Measurements from ENCODE around the gene MAPKAPK2. TPM values are rescaled to one million over a fixed set of nuclear protein-coding genes. Genes with fewer than 3 reads are reported as not detected.
A peak's percentile ranks its signal among the peaks of the same experiment; 100 is the strongest.

MAPKAPK2 gene
- total RNA-seq, 2 experiments from 2014 or later = 157 to 166 TPM

DNA sequence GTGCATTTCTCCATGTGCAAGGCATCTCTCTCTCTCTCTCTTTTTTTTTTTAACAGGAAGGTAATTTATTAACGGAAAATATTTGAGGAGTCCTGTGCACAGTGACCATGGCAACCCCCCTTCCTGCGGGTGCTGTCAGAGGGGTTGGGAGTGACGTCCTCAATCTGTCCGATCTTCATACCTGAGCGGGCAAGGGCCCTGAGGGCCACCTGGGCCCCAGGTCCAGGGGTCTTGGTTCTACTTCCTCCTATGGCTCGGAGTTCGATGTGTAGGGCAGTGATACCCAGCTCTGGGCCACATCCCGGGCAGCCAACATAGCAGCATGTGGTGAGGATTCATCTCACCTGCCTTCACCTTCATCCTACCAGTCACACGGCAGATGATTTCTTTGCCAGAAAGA is 11.0 kb downstream of the MAPKAPK2 start:
- POLR2A ChIA-PET = no interaction called here
- ATAC-seq (ENCODE audit: poor library complexity) (no peak), DNase-seq (no peak)
- Histone ChIP-seq H3K27ac (ENCODE audit: low read depth in 1 of 2, low read length in 2 of 2) (no peak overlapping the region), H3K27me3 (ENCODE audit: control insufficient read depth in 1 of 2, insufficient read depth in 2 of 2, low read length in 2 of 2) (no peaks in the 10 kb centered on the region), H3K36me3 (ENCODE audit: insufficient read depth, low read length) (peaks cover 32% of the 10 kb centered on the region), H3K4me1 (ENCODE audit: insufficient read depth, low read length) (peaks cover 59% of the 10 kb centered on the region), H3K9me3 (ENCODE audit: control insufficient read depth in 1 of 2, insufficient read depth in 1 of 2, low read length in 2 of 2) (no peaks in the 10 kb centered on the region), H3K4me3 (ENCODE audit: low read length) (no peak overlapping the region)
- TF ChIP-seq, protein P1, sequence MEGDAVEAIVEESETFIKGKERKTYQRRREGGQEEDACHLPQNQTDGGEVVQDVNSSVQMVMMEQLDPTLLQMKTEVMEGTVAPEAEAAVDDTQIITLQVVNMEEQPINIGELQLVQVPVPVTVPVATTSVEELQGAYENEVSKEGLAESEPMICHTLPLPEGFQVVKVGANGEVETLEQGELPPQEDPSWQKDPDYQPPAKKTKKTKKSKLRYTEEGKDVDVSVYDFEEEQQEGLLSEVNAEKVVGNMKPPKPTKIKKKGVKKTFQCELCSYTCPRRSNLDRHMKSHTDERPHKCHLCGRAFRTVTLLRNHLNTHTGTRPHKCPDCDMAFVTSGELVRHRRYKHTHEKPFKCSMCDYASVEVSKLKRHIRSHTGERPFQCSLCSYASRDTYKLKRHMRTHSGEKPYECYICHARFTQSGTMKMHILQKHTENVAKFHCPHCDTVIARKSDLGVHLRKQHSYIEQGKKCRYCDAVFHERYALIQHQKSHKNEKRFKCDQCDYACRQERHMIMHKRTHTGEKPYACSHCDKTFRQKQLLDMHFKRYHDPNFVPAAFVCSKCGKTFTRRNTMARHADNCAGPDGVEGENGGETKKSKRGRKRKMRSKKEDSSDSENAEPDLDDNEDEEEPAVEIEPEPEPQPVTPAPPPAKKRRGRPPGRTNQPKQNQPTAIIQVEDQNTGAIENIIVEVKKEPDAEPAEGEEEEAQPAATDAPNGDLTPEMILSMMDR (IDR thresholded peaks at IDR 0.05) = no peak
- no peak overlapping the region for H3K27ac Mint-ChIP-seq
- no peak overlapping the region for H3K4me3 Mint-ChIP-seq
- CTCF ChIA-PET = no interaction called here
- peaks cover 48% of the 10 kb centered on the region for H3K36me3 Mint-ChIP-seq (ENCODE audit: low read depth)
- H3K9me3 Mint-ChIP-seq = no peaks in the 10 kb centered on the region
- H3K4me1 Mint-ChIP-seq (ENCODE audit: low read depth) = peaks cover 96% of the 10 kb centered on the region
- intact Hi-C loops (cut with DNase I, micrococcal nuclease) = no loop called here
- no peaks in the 10 kb centered on the region for H3K27me3 Mint-ChIP-seq

DNA sequence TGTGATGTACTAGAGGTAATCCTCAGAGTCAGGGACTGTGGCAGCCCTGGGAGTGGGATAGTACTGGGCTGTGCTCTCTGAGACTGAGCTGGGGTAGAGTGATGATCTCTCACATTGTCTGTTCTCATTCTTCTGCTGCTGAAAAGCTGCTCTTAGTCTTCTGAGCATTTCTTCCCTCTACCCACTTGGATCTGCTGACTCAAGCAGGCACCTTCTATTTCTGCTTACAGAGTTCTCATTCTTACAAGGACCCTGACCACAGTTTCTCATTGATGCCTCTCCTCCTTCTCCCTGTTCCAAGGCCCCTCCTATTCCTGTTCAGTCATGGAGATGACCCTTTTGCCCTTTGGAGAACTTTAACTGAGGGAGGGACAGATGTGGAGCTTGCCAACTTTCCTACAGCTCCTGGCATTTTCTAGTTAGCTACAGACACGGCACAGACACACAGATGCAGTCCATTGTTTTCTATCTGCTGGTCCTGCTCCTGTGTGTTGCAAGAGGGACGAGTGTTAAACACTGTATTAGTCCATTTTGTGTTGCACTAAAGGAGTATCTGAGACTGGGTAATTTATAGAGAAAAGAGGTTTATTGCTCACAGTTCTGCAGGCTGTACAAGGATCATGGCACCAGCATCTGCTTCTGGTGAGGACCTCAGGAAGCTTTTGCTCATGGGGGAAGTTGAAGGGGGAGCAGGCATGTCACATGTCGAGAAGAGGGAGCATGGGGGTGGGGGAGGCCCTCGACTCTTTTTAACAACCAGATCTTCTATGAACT is 12.3 kb downstream of the MAPKAPK2 start:
- Histone ChIP-seq H3K4me1 (ENCODE audit: insufficient read depth, low read length) (peaks cover 61% of the 10 kb centered on the region), H3K36me3 (ENCODE audit: insufficient read depth, low read length) (peaks cover 32% of the 10 kb centered on the region), H3K4me3 (ENCODE audit: low read length) (no peak overlapping the region), H3K27me3 (ENCODE audit: control insufficient read depth in 1 of 2, insufficient read depth in 2 of 2, low read length in 2 of 2) (no peaks in the 10 kb centered on the region), H3K27ac (ENCODE audit: low read depth in 1 of 2, low read length in 2 of 2) (no peak overlapping the region), H3K9me3 (ENCODE audit: control insufficient read depth in 1 of 2, insufficient read depth in 1 of 2, low read length in 2 of 2) (no peaks in the 10 kb centered on the region)
- CTCF ChIA-PET = interaction anchor here (1.1 kb wide), 1 partner anchor 38 kb away, joined by 3 read pairs; no protein-coding TSS in a partner anchor
- Mint-ChIP-seq H3K4me3 (no peak overlapping the region), H3K9me3 (no peaks in the 10 kb centered on the region), H3K4me1 (ENCODE audit: low read depth) (peaks cover 92% of the 10 kb centered on the region), H3K27ac (peak overlapping the region; percentile 65), H3K27me3 (no peaks in the 10 kb centered on the region), H3K36me3 (ENCODE audit: low read depth) (peaks cover 48% of the 10 kb centered on the region)
- TF ChIP-seq, protein P1 (IDR thresholded peaks at IDR 0.05) = no peak
- intact Hi-C loops (cut with DNase I, micrococcal nuclease) = no loop called here
- DNase-seq = no peak
- no peak for ATAC-seq (ENCODE audit: poor library complexity)
- POLR2A ChIA-PET = no interaction called here

DNA sequence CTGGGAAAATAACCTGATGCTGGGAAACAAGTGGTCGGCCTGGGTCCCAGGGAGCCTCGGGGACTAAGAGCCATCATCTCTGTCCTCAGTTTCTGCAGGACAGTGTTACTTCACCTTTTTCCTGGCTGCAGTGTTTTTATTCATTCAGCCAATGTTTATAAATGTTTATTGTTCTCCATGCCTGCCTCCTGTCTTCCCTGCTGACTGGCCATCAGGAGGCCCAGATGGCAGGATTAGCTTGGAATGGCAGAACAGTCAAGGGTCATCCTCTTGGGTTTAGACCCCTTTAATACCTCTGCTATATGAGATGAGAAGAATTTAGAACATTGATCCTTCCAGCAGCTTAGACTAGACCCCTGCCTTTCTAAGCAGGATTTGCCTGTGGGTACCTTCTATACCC is 13.3 kb downstream of the MAPKAPK2 start:
- Histone ChIP-seq H3K4me3 (ENCODE audit: low read length) (no peak overlapping the region), H3K27ac (ENCODE audit: low read depth in 1 of 2, low read length in 2 of 2) (no peak overlapping the region), H3K4me1 (ENCODE audit: insufficient read depth, low read length) (peaks cover 60% of the 10 kb centered on the region), H3K36me3 (ENCODE audit: insufficient read depth, low read length) (peaks cover 29% of the 10 kb centered on the region), H3K9me3 (ENCODE audit: control insufficient read depth in 1 of 2, insufficient read depth in 1 of 2, low read length in 2 of 2) (no peaks in the 10 kb centered on the region), H3K27me3 (ENCODE audit: control insufficient read depth in 1 of 2, insufficient read depth in 2 of 2, low read length in 2 of 2) (no peaks in the 10 kb centered on the region)
- DNase-seq = no peak
- Mint-ChIP-seq H3K27ac (peak overlapping the region; percentile 65), H3K4me1 (ENCODE audit: low read depth) (peaks cover 92% of the 10 kb centered on the region), H3K36me3 (ENCODE audit: low read depth) (peaks cover 48% of the 10 kb centered on the region), H3K27me3 (no peaks in the 10 kb centered on the region), H3K9me3 (no peaks in the 10 kb centered on the region), H3K4me3 (no peak overlapping the region)
- TF ChIP-seq, protein P1 (IDR thresholded peaks at IDR 0.05) = no peak
- intact Hi-C loops (cut with DNase I, micrococcal nuclease) = no loop called here
- CTCF ChIA-PET = no interaction called here
- POLR2A ChIA-PET = no interaction called here
- ATAC-seq (ENCODE audit: poor library complexity) = no peak

Data from CD4-positive, alpha-beta T cell (primary cell).